PFSK-1 (cell line): ENCODE measurements around the gene KIF3A.

ENCODE experiments used
- FOXP2 ChIP-seq: optimal IDR thresholded peaks from 2 replicates; pipeline ENCODE3; 2011; ENCODE audit warnings: borderline replicate concordance, control low read depth, inconsistent platforms; ENCODE audit not compliant: insufficient read depth; ENCODE audit errors: extremely low read length, extremely low read depth
- POLR2AphosphoS5 ChIP-seq: IDR thresholded peaks from 2 replicates; pipeline ENCODE4 v1.6.1; 2012; ENCODE audit warnings: low read depth, mild to moderate bottlenecking, control low read depth, low read length, moderate library complexity
- REST ChIP-seq, 2 experiments: IDR thresholded peaks; 2 replicates each; pipeline versions ENCODE4 v1.6.1 to v1.8.0; 2011 to 2012; ENCODE audit warnings: low read depth in 2 of 2, low read length in 2 of 2, control low read depth in 1 of 2, inconsistent platforms in 1 of 2, mild to moderate bottlenecking in 1 of 2, moderate library complexity in 1 of 2; ENCODE audit not compliant: insufficient read depth in 1 of 2
- SIN3A ChIP-seq: IDR thresholded peaks from 2 replicates; pipeline ENCODE4 v1.6.1; 2012; ENCODE audit warnings: mild to moderate bottlenecking, low read length, moderate library complexity, borderline replicate concordance; ENCODE audit not compliant: insufficient read depth
- TAF1 ChIP-seq: IDR thresholded peaks from 2 replicates; pipeline ENCODE4 v1.6.1; 2012; ENCODE audit warnings: low read length, control low read depth, borderline replicate concordance; ENCODE audit not compliant: insufficient read depth

KIF3A gene

GRCh38 chr5:132766806-132767055 lies 29.4 kb upstream of the KIF3A start:
- TF ChIP-seq FOXP2 (no peak), REST (IDR thresholded peaks at IDR 0.05; ENCODE audit: insufficient read depth in 1 of 2, low read depth in 2 of 2, low read length in 2 of 2) (no peak), TAF1 (no peak), SIN3A (no peak), POLR2AphosphoS5 (no peak)

GRCh38 chr5:132766020-132766805 lies 28.9 kb upstream of the KIF3A start:
- TF ChIP-seq POLR2AphosphoS5, result no peak
- TF ChIP-seq TAF1, result no peak
- no peak for TF ChIP-seq REST (IDR thresholded peaks at IDR 0.05; ENCODE audit: insufficient read depth in 1 of 2, low read depth in 2 of 2, low read length in 2 of 2)
- TF ChIP-seq FOXP2, result no peak
- no peak for TF ChIP-seq SIN3A

GRCh38 chr5:132765311-132766019 lies 28.1 kb upstream of the KIF3A start:
- TF ChIP-seq TAF1 (no peak), FOXP2 (no peak)

- TF ChIP-seq TAF1, result no peak
- TF ChIP-seq POLR2AphosphoS5, result no peak
- no peak for TF ChIP-seq REST (IDR thresholded peaks at IDR 0.05; ENCODE audit: insufficient read depth in 1 of 2, low read depth in 2 of 2, low read length in 2 of 2)
- no peak for TF ChIP-seq FOXP2
- no peak for TF ChIP-seq SIN3A
Observed at GRCh38 chr5:132764671-132765238, 27.4 kb upstream of the KIF3A start.

- TF ChIP-seq FOXP2 (no peak), POLR2AphosphoS5 (no peak), REST (IDR thresholded peaks at IDR 0.05; ENCODE audit: insufficient read depth in 1 of 2, low read depth in 2 of 2, low read length in 2 of 2) (no peak), SIN3A (no peak), TAF1 (no peak)
Observed at GRCh38 chr5:132764051-132764450, 26.7 kb upstream of the KIF3A start.
